Brain pericyte (primary cell): ENCODE data around the gene COL25A1.

Experiments used
- DNase-seq: peaks from one replicate; pipeline ENCODE4 v3.0.0-alpha.2; 2012; ENCODE audit warnings: low read depth, low spot score

Gene COL25A1

DNA sequence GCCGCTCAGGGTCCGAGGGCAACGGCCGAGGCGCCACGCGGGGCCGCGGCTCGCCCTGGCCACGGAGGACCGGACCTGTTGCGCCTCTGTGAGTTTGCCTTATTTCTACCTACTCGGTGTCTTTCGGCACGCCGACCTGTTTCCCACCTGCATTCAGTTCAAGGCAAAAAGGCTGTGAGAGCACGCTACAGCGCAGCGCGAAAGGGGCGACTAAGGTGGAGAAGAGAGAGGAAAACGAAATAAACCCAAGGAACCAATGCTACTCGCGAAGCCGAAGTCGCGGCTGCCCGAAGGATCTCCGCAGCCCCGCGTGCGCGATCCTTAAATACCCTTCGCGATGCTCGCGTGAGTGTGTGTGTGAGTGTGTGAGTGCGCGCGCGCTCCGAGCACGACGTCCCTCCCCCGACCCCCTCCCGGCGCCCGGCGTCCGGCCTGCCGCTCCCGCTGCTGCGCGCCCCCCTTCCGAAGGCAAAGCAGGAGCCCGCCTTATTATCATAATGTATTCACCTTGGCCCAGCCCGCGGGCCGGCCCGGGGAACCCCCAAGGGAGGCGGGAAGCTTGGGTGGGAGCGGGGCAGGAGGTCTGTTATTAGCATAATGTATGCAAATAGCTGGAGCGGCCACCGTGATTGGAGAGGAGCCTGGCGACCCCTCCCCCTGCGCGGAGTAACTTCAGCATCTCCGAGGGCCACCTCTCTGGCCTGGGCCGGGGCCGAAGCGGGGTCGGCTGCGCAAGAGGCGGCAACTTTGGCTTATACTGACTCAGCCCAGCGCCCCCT, at the start of gene COL25A1:
TSS of gene COL25A1 (minus strand) at position 298 of the 779 bp plus-strand sequence.
- no peak for DNase-seq

DNA sequence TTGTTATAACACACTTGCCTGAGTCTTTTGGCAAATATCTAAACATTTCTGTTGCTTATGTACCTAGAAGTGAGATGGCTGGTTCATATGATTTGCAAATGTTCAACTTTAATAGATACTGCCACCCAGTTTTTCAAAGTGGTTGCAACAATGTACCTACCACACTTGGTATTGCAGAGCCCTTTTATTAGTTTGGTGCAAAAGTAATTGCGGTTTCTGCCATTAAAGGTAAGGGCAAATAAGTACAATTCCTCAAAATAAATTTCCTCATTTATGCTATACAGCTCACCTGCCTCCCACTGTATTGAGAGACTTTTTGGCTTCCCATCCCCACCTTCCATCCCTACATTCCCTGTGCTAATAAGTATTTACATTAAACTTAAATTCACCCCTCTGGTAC, 47.7 kb upstream of the COL25A1 start:
- DNase-seq = no peak

DNA sequence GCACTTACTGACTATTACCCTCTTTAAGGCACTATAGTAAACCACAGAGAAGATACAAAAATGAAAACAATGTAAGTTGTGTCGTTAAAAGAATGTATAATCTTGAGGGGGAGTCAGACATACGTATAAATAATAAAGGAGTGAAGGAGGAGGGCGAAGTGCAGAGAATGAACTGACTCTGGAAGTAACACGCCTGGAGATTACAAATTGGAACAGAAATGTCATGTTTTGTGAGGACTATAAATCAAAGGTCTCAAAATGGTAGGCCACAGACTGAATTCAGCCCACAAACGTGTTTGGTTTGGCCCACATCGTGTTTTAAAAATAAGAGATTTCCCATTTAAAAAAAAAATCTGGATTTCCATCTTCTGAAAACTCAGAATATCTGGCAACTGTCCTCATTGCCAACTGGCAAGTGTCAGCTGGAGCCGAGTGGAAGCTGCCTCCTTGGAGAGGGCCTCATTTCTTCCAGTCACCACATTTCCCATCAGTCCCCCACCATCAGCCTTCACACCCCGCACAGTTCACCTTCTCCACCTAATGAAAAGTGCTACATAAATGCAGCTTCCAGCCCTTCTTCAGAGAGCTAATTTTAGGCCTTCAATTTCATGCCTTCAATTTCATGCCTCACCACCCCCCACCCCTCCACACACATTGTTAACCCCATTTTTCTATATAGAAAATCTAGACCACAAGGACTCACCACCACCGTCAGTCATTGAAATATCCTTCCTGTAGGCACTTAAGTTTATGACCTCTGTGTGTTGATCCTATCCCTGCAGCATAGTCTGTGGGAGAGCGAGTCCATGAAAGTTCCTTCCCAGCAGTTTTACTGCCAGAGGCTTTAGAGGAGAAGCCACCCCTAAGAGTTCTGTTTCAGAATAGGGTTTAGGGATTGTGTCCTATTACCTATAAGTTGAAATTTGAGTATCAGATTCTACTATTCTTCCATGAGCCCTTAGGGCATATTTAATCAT, 32.0 kb upstream of the COL25A1 start:
- DNase-seq = no peak

DNA sequence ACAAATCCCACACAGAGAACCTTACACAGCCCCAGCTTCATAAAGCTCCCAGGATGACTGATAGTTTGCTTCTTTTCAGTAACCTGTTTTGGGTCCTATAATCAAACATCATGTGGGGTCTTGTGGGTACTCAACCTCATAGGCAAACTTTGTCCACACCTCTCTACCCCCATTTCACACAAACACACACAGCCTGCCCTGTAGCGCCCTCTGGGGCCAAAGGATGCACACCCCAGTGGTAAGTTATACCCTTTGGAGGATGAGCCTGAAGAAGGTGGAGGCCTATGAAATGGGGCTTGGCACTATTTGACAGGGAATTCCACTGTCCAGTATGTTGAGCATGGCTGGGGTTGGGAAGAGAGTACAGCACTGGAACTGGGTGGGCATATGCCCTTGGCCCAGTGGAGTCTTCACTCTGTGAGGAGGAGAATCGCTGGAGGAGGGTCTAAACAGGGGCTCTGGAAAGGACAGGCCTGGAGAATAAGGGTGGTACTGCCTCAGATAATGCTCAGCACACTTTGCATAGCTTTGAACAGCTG, 30.5 kb upstream of the COL25A1 start:
- DNase-seq = no peak

DNA sequence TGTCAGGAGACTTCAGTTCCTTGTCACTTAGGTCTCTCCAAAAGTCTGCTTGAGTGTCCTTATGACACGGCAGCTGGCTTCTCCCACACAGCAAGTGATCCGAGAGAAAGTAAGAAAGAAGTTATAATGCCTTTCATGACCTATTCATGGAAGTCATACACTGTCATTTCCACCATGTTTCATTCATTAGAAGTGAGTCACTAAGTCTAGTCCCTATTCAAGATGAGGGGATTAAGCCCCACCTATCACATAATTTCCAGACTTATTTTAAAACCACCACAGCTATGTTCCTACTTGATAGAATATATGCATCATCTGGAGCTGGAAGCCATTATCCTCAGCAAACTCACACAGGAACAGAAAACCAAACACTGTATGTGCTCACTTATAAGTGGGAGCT, 25.2 kb upstream of the COL25A1 start:
- DNase-seq = no peak

DNA sequence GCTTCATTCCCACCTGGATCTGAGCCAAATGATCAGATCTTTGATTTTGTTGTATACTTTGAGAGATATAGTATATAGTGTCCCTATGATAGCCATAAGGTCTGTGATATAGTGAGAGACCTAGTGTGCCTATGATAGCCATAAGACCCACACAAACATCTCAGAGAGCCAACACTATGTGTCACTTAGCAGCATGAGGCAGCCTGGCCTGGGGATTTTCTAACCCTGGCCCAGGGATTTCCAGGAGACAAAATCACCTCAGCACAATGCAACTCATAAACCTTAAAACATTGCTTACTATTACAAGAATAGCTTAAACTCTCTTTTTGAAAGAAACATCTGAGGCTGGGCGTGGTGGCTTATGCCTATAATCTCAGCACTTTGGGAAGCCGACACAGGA, 23.2 kb upstream of the COL25A1 start:
- DNase-seq = no peak

DNA sequence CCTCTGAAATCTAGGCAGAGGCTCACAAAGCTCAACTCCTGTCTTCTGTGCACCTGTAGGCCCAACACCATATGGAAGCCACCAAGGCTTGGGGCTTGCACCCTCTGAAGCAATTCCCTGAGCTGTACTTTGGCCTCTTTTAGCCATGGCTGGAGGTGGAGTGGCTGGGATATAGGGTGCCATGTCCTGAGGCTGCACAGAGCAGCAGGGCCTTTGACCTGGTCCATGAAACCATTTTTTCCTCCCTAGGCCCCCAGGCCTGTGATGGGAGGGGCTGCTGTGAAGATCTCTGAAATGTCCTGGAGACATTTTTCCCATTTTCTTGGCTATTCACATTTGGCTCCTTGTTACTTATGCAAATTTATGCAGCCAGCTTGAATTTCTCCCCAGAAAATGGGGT, 20.9 kb upstream of the COL25A1 start:
- DNase-seq = no peak

DNA sequence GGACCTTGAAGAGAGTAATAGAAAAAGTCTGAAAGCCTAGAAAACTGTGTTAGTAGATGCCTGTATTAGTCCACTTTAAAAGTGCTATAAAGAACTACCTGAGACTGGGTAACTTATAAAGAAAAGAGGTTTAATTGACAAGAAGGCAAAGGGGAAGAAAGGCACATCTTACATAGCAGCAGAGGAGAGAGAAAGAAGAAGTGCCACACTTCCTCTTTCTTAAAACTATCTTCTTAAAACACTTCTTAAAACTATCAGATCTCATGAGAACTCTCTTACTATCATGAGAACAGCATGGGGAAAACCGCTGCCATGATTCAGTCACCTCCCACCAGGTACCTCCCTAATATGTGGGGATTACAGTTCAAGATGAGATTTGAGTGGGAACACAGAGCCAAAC, 18.8 kb upstream of the COL25A1 start:
- no peak for DNase-seq

DNA sequence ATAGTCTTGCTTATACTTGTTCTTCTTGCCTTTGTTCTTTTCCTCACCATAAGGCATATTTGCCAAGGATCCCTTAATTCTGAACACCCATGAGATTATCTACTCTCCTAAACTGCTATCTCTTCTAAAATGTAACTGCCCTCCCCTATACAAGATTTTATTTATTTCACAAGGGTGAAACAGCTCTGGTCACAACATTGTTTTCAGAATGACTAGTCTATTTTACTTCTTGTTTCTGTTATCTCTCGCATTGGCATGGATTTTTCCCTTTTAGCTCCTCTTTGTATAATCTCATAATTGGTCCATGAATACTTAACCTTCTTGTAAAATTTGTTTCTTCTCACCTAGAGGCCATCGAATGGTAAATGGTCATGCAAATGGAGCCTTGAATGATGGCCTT, 17.2 kb upstream of the COL25A1 start:
- DNase-seq = no peak

DNA sequence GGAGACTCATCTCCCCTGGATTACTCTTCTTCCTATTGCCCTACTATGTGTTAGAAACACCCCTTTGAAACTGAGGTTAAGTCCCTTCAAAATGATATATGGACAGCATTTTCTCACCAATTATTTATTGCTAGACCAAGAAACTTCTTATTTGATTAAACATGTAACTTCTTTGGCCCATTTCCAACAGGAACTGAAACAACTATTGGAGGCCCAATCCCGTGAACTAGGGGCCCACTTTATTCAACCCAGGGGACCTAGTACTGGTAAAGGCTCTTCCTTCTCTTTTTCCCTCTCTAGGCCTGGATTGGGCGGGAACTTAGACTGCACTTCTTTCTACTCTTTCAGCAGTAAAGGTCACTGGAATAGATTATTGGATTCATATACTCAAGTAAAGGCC, 16.7 kb upstream of the COL25A1 start:
- no peak for DNase-seq

DNA sequence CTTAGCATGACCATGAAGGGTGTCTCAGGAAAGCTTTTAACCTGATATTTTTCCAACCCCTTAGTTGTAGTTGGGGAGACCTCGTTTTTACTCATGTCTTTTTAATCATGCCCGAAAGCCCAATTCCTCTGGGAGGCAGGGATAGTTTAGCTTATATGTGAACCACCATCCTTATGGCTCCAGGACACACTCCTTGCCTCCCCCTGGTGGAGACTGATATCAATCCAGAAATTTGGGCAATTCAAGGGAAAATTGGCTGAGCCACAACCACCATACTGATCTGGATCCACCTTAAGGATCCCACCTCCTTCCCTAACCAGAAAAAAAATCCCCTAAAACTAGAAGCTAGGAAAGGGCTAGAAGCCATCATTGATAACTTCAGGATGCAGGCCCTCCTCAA, 13.4 kb upstream of the COL25A1 start:
- no peak for DNase-seq

DNA sequence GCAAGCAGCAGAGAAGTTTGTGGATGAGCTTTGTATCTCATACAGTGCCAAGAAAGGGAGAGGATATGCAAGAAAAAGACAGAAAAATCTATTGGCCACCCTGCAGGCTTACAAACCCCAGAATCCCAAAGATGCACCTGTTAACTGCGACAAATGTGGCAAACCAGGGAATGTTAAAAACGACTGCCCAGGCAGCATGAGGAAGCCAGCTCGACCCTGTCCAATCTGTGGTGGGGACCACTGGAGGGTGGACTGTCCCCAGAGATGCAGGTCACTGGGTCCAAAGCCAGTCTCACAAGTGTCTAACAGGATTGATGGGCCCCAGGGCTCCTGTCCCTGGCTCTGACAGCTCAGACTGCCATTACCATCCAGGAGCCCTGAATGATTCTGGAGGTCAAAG, 12.9 kb upstream of the COL25A1 start:
- no peak for DNase-seq

DNA sequence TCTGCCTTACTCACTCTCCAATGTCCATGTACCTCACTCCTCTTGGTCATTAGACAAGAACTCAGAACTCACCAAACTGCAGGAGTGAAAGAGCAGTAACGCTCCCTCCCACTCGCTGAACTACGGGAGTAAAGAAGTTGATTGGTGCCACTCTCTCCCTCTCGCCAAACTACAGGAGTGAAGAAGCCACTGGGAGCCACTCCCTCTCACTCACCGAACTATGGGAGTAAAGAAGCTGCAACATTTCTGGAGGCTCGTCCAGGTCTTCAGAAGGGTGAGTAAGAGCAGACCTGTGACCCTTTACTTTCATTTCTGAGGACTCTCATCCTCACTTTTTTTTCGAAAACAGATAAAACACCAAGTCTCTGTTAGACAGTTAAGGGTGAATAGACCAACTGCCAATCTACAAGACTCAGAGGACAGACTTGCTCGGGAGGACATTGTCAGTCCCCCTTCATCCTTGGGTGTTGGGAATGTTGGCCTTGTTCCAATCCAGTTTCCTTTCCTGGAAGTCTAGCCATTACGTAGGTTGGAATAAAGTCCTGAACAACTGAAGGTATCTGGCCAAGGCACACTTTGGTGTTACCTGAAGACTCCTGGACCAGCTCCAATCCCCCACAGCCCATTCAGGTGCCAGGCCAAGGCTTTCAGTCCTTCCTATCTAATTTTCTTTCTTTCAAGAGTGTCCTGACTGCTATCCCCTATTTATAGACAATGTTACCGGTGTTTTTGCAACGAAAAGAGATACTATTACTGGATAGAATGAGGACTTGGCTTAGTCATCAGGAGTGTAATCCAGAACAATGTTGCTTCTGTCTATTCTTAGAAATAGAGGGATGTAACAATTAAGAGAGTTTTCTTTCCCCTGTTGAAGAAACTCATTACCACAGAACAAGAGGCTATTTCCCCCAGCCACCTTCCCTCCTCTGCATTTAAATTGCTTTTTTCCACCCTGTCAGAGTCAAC, 11.0 kb upstream of the COL25A1 start:
- DNase-seq = no peak

DNA sequence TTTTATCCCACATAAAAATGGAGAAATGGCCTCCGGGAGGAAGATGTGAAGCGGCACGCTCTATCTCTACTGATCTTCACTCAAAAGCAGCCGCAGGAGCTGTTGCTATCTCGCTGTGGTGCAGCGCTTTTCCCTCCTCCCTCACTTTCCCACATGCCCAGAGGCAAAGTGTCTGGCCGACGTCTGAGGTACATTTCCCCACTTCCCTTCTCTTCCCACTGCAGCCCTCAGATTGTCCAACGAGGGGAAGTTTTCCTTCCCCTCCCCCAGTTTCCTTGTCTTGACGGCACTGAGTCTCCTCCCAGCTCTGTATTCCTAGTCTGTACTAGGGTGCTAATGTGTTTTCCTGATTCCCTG, 660 bp upstream of the COL25A1 start:
- no peak for DNase-seq

DNA sequence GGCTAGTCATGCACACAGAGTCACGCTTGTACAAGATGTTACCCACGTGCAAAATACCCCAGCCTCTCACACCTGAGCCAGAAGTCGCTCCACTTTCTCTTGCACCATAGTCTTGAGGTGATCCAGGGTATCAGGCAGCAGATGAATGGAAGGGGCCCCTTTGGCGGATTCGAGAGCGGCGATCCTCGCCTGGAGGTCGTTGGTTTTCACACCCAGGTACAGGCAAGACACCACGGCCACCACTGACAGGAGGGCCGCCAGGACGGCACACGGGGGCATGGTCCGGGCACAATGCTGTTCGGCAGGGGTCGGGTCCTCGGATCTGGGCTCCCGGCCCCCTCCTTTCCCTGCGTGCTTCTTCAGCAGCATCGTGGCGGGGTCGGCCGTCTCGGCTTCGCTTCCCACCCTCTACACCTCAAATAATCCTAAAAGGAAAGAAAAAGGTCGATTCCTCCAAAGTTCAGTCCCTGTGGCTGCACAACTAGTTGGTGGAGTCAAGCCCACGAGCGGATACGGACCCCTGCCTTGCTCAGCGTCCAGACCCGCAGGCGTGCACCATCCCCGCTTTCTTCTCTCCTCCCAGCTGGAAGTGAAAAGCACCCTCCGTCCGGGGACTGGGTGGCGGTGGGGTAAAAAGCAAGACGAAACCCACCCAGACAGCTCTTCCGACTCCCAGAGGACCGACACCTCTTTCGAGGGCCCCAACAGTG, 652 bp downstream of the COL25A1 start:
- no peak for DNase-seq

DNA sequence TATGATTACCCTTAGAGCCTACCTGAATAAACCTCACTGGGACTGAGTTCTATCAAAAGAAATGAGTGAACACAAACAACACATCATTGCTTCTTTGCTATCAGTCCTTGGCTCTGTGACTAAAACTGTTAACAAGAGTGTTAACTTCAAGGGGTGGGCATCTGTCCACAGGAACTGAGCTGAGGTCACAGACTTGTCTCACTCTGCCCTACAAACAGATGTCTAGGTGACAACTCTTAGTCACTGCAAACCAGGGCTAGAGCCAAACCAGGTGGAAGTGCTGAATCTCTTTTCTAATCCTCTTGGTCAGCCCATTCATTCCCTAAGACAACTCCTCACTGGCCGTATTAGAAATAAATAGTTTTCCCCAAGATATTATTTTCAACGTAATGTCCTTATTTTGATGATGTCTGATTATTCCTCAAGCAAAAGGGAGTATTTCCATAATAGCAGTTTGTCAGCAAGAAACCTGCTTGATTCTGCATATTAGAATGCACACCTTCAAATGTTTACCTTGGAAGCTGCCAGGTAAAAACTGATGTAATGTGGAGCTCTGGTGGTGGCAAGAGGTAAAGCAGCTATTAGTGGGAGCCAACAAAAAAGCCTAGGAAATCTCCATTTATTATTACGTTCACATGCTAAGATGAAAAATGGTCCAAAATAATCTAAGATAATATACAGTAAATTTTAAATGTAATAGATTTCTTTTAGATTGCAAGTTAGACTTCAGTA, 4.0 kb downstream of the COL25A1 start:
- no peak for DNase-seq

DNA sequence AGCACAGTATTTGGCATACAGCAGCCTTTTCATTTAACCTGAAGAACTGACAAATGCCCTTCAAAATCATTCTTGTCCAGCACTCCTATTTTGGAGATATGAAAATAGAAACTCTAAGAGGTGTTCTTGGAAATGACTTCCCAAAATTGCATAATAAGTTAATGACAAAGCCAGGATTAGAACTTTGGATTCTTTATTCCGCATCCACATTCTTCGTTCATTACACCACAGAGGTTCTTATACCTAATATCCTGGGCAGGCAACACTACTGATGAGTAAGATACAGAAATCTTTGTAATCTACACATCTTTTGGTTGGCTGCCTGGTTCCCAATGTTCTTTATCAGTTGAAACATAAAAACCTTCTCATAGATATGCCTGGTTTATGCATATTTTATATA, 5.9 kb downstream of the COL25A1 start:
- no peak for DNase-seq

DNA sequence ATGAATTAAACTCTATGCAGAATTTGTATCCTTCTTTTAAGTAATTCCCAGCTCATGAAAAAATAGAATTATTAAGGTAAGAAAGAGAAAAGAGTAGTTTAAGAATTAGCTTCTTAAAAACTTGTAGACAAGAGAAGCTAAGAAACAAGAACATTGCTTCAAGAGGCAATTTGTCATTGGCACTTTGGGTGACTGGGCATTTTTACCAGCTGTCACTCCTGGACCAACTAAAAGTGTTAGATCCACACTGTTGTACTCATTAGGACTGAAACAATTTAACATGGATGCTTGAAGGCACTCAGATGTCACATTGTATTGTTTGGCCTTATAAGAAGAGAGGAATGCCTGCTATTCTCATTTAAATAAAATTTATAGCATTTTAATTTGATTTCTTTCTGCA, 7.4 kb downstream of the COL25A1 start:
- no peak for DNase-seq

DNA sequence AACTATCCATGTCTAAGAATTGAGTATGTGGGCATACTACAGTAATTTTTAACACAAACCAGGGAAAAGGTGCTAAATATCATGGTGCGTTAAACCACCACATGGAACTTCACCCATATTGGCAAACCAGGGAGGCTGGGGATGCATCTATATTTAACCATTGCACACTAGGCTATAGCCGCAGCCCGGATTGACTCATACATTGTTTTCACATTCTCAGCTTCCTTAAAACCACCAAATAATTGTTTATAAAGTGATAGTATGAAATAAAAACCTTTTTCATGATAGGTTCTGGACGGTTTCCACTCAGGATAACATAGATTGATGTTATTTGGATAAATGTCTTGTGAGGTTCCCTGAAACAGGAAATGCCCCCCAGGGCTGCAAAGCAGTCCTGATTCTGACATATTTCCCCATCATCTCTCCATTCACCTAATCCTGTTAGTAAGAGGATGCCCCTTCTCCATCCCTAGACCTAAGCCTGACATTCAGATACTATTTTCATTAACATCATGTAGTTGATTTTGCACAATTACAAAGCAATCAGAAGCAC, 7.9 kb downstream of the COL25A1 start:
- no peak for DNase-seq

DNA sequence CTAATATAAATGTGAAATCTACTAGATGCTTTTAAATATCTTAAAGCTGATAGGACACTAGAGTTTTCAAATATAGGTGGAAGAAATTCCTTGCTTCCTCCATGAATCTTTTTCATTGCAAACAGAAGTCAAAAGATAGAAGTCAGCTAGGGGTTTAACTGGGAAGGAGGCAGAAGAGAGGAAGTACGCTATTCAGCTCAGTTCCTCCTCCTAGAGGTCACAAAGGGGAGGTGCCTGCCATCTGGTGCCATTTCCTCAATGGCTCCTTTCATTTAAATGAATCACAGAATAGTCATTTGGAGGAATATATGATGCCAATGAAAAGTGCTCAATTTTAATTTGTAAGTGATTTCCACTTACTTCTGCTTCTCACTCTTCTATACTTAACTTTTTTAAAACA, 8.5 kb downstream of the COL25A1 start:
- DNase-seq = no peak
